Upper lobe of left lung (tissue), 6 donors: ENCODE data around the gene SEMA6A. TPM values are rescaled to one million over a fixed set of nuclear protein-coding genes. Genes with fewer than 3 reads are reported as not detected.

Experiments
- ATAC-seq, 2 donors: fragments of 200-7000 bp; cut with Tn5 transposase; one replicate each; pipeline ENCODE4 v1.9.1; 2022; ENCODE audit warnings: mild to moderate bottlenecking in 2 of 2, moderate library complexity in 2 of 2; ENCODE audit not compliant: low FRiP score in 2 of 2
- DNase-seq, 2 donors: peaks; one replicate each; pipeline ENCODE4 v3.0.0-alpha.2; 2019 to 2020
- H3K27ac ChIP-seq, 4 donors: fragments of 200-600 bp; sonication (generic); one replicate each; pipeline ENCODE4 v1.5.1; 2016 to 2019
- H3K27me3 ChIP-seq, 4 donors: fragments of 200-600 bp; sonication (generic); one replicate each; pipeline ENCODE4 v1.5.1; 2017 to 2019
- H3K36me3 ChIP-seq, 4 donors: fragments of 200-600 bp; sonication (generic); one replicate each; pipeline ENCODE4 v1.5.1; 2016 to 2019
- H3K4me1 ChIP-seq, 4 donors: fragments of 200-600 bp; sonication (generic); one replicate each; pipeline ENCODE4 v1.5.1; 2018 to 2019
- H3K4me3 ChIP-seq, 4 donors: fragments of 200-600 bp; sonication (generic); one replicate each; pipeline ENCODE4 v1.5.1; 2017 to 2019; ENCODE audit warnings: mild to moderate bottlenecking in 2 of 4, moderate library complexity in 1 of 4
- H3K9me3 ChIP-seq, 4 donors: fragments of 200-600 bp; sonication (generic); one replicate each; pipeline ENCODE4 v1.5.1; 2018 to 2019
- CTCF ChIP-seq, 6 experiments: fragments of 450-650 bp in 4 of 6; fragments of 200-600 bp in 2 of 6; sonication (generic) in 2 of 6; IDR thresholded peaks; one replicate each; pipeline ENCODE4 v1.5.1; 2016 to 2019; ENCODE audit warnings: antibody characterized with exemption in 6 of 6
- EP300 ChIP-seq, 4 donors: sonication (generic); formaldehyde crosslinking; IDR thresholded peaks; one replicate each; pipeline ENCODE4 v1.5.1; 2017; ENCODE audit warnings: antibody characterized with exemption in 4 of 4, control low read depth in 2 of 4
- POLR2A ChIP-seq, 4 donors: fragments of 450-650 bp; IDR thresholded peaks; one replicate each; pipeline ENCODE4 v1.5.1; 2016 to 2017; ENCODE audit warnings: antibody characterized with exemption in 4 of 4, mild to moderate bottlenecking in 2 of 4
- POLR2AphosphoS5 ChIP-seq, 2 donors: sonication (generic); formaldehyde crosslinking; IDR thresholded peaks; one replicate each; pipeline ENCODE4 v1.5.1; 2017; ENCODE audit warnings: antibody characterized with exemption in 2 of 2
- WGBS, 2 donors: methylation state at CpG; one replicate each; pipeline ENCODE4 v1.1.5; 2017 to 2018; 5-methylcytosine and 5-hydroxymethylcytosine counted together
- total RNA-seq, 6 donors: library from RNA; depleted of rRNA in 4 of 6; stranded (reverse); fragments of >200 nt in 4 of 6; gene quantifications; one replicate each; pipeline versions ENCODE4 v1.1.0 to v1.2.1, GENCODE V29; 2016 to 2021
- donor health status: DM: no; HTN: no; CAD: no; lungs with moderate emphysema.
- donor health status: DM: no; HTN: yes; CAD: no; lungs with severe emphysema.

The SEMA6A gene
- total RNA-seq, 6 donors from 2014 or later: 17.1 to 66.5 (median 26.9) TPM

DNA sequence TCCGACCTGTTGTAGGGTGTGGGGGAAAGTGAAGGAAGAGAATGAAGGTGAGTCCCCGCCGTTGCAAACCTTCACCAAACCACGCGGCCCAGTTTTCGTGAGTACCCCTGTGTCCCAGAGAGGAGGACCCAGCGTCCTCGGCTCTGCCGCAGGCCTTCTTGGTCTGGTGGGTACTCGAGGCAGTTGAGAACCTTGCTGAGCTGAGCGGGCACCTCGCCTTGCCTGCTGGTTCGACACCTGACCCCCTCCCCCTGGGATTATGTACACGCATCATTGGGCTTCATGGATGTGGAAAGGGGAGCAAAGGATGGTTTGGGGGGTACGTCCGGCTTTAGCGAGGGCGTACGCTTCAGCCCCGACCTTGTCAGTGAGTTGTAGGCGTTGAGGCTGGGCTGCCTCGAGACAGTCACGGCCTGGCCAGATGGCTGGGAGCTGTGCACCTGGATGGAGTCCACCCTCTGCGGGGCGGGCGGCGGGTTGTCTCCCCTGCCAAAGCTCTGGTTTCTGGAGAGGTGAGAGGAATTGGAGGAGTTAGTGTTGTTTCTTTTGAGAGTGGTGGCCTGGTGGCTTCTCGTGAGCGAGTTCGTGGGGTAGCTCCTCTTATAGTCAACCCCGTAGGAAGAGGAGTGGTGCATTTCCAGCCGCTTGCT lies 128.1 kb downstream of the SEMA6A start:
- H3K36me3 ChIP-seq: peaks cover 0 to 21% (median 16%) of the 10 kb centered on the region in 4 donors
- no peak overlapping the region for H3K27ac ChIP-seq
- H3K9me3 ChIP-seq: no peaks in the 10 kb centered on the region
- H3K4me3 ChIP-seq: no peak overlapping the region
- peaks cover 9 to 15% (median 13%) of the 10 kb centered on the region in 4 donors for H3K4me1 ChIP-seq
- no peaks in the 10 kb centered on the region for H3K27me3 ChIP-seq
- TF ChIP-seq POLR2AphosphoS5 (IDR thresholded peaks at IDR 0.05): no peak
- TF ChIP-seq EP300 (IDR thresholded peaks at IDR 0.05): no peak
- ATAC-seq: peak; percentile 17 to 19
- 95 to 97% methylated on average over 30 of the region's 32 CpGs for WGBS, 2 donors
- DNase-seq: peak in 1 of 2 donors; percentile 68

DNA sequence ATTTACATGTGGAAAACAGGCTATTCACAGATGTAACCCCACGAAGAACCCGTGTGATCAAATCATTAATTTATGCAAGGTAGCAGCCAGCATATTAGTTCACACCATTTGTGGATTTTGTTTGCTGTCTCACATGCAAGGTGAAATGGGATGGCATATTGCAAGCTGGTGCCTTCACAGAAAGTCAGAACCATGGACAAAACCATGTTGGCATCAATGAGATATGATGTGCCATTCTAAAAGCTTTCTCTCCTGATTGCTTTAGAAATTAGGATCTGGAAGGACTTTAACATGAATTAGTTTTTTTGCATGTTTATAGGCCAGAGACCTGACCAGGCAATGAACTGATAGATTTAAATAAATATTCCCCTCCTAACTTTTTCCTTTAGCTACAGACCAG lies 129.3 kb downstream of the SEMA6A start:
- peaks cover 11 to 19% (median 15%) of the 10 kb centered on the region in 4 donors for H3K4me1 ChIP-seq
- no peak overlapping the region for H3K27ac ChIP-seq
- WGBS, 2 donors: 95 to 97% methylated on average over 2 of the region's 2 CpGs
- no peak overlapping the region for H3K4me3 ChIP-seq
- ATAC-seq (no peak), DNase-seq (no peak)
- peaks cover 0 to 21% (median 16%) of the 10 kb centered on the region in 4 donors for H3K36me3 ChIP-seq
- H3K9me3 ChIP-seq: no peaks in the 10 kb centered on the region
- H3K27me3 ChIP-seq: no peaks in the 10 kb centered on the region
- TF ChIP-seq EP300 (IDR thresholded peaks at IDR 0.05) (no peak), POLR2A (IDR thresholded peaks at IDR 0.05) (no peak), POLR2AphosphoS5 (IDR thresholded peaks at IDR 0.05) (no peak), CTCF (IDR thresholded peaks at IDR 0.05) (no peak)

- Histone ChIP-seq H3K27me3 (no peaks in the 10 kb centered on the region), H3K36me3 (peaks cover 0 to 21% (median 16%) of the 10 kb centered on the region in 4 donors), H3K4me1 (peaks cover 11 to 19% (median 15%) of the 10 kb centered on the region in 4 donors), H3K9me3 (no peaks in the 10 kb centered on the region), H3K27ac (no peak overlapping the region), H3K4me3 (no peak overlapping the region)
- 62 to 71% methylated on average over 14 of the region's 14 CpGs for WGBS, 2 donors
- DNase-seq: no peak
- TF ChIP-seq CTCF (IDR thresholded peaks at IDR 0.05) (no peak), POLR2AphosphoS5 (IDR thresholded peaks at IDR 0.05) (peak in 1 of 2 donors; percentile 18)
- ATAC-seq: no peak
Observed at GRCh38 chr5:116444373-116445295, 130.0 kb downstream of the SEMA6A start.

- whole genome bisulfite sequencing, 2 donors: 79 to 91% methylated on average over 3 of the region's 3 CpGs
- Histone ChIP-seq H3K36me3 (peaks cover 0 to 21% (median 16%) of the 10 kb centered on the region in 4 donors), H3K27ac (no peak overlapping the region), H3K27me3 (no peaks in the 10 kb centered on the region), H3K9me3 (no peaks in the 10 kb centered on the region), H3K4me1 (peaks cover 16 to 22% (median 19%) of the 10 kb centered on the region in 4 donors), H3K4me3 (no peak overlapping the region)
- no peak for DNase-seq
- ATAC-seq: no peak
- TF ChIP-seq POLR2A (IDR thresholded peaks at IDR 0.05): no peak
- no peak for TF ChIP-seq POLR2AphosphoS5 (IDR thresholded peaks at IDR 0.05)
- no peak for TF ChIP-seq EP300 (IDR thresholded peaks at IDR 0.05)
Observed at GRCh38 chr5:116442931-116443551, 131.6 kb downstream of the SEMA6A start.

- peaks cover 0 to 13% (median 11%) of the 10 kb centered on the region in 4 donors for H3K36me3 ChIP-seq
- peaks cover 16 to 22% (median 19%) of the 10 kb centered on the region in 4 donors for H3K4me1 ChIP-seq
- no peaks in the 10 kb centered on the region for H3K27me3 ChIP-seq
- H3K27ac ChIP-seq: no peak overlapping the region
- 46 to 47% methylated on average over 3 of the region's 3 CpGs for WGBS, 2 donors
- no peak for TF ChIP-seq POLR2A (IDR thresholded peaks at IDR 0.05)
- TF ChIP-seq CTCF (IDR thresholded peaks at IDR 0.05): no peak
- TF ChIP-seq POLR2AphosphoS5 (IDR thresholded peaks at IDR 0.05): no peak
- TF ChIP-seq EP300 (IDR thresholded peaks at IDR 0.05): no peak
- H3K9me3 ChIP-seq: no peaks in the 10 kb centered on the region
- DNase-seq (peak in 1 of 2 donors; percentile 28), ATAC-seq (no peak)
- no peak overlapping the region for H3K4me3 ChIP-seq
Observed at GRCh38 chr5:116442095-116442534, 132.5 kb downstream of the SEMA6A start.
